ENCODE data around the gene SRR.

SRR gene

DNA sequence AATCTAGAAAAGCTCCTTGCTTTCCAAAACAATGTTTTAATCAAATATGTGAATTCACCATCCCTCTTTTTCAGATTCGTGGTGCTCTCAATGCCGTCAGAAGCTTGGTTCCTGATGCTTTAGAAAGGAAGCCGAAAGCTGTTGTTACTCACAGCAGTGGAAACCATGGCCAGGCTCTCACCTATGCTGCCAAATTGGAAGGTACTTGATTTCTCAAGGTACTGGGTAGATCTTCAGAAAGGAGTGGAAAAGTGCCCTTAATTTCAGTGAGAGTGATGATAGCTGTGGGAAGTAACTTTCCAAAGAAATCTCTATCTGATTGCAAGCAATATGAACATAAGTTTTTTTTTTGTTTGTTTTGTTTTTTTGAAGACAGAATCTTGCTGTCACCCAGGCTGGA, 14.0 kb downstream of the SRR start:
- Histone ChIP-seq H3K4me3 (ENCODE audit: insufficient read length, low read depth) (no peak overlapping the region), H3K27me3 (ENCODE audit: insufficient read depth, insufficient read length) (no peaks in the 10 kb centered on the region), H3K4me1 (ENCODE audit: insufficient read depth, insufficient read length) (no peaks in the 10 kb centered on the region), H3K9me3 (ENCODE audit: insufficient read depth, low read length) (no peaks in the 10 kb centered on the region), H3K36me3 (ENCODE audit: insufficient read depth, insufficient read length, low read length) (peaks cover 17% of the 10 kb centered on the region), H3K9ac (ENCODE audit: insufficient read length, low read depth) (no peak overlapping the region)
- no peak for TF ChIP-seq ZNF274 (IDR thresholded peaks at IDR 0.05; ENCODE audit: low read depth, low read length)
- TF ChIP-seq YY1 (IDR thresholded peaks at IDR 0.05; ENCODE audit: insufficient read depth, insufficient read length) = no peak
- no peak for TF ChIP-seq SUZ12 (IDR thresholded peaks at IDR 0.05; ENCODE audit: extremely low read depth, insufficient read depth, insufficient read length)
- no peak for DNase-seq (ENCODE audit: low read depth, low spot score)

- TF ChIP-seq SUZ12 (IDR thresholded peaks at IDR 0.05; ENCODE audit: extremely low read depth, insufficient read depth, insufficient read length) (no peak), ZNF274 (IDR thresholded peaks at IDR 0.05; ENCODE audit: low read depth, low read length) (no peak), YY1 (IDR thresholded peaks at IDR 0.05; ENCODE audit: insufficient read depth, insufficient read length) (no peak)
- no peak for DNase-seq (ENCODE audit: low read depth, low spot score)
- H3K9me3 ChIP-seq (ENCODE audit: insufficient read depth, low read length) = no peaks in the 10 kb centered on the region
- no peaks in the 10 kb centered on the region for H3K27me3 ChIP-seq (ENCODE audit: insufficient read depth, insufficient read length)
- H3K4me1 ChIP-seq (ENCODE audit: insufficient read depth, insufficient read length) = no peaks in the 10 kb centered on the region
- H3K9ac ChIP-seq (ENCODE audit: insufficient read length, low read depth) = no peak overlapping the region
- no peak overlapping the region for H3K4me3 ChIP-seq (ENCODE audit: insufficient read length, low read depth)
- peaks cover 29% of the 10 kb centered on the region for H3K36me3 ChIP-seq (ENCODE audit: insufficient read depth, insufficient read length, low read length)
Measured at GRCh38 chr17:2319051-2319450, 15.3 kb downstream of the SRR start.

- Histone ChIP-seq H3K4me3 (ENCODE audit: insufficient read length, low read depth) (no peak overlapping the region), H3K4me1 (ENCODE audit: insufficient read depth, insufficient read length) (no peaks in the 10 kb centered on the region), H3K27me3 (ENCODE audit: insufficient read depth, insufficient read length) (no peaks in the 10 kb centered on the region), H3K9ac (ENCODE audit: insufficient read length, low read depth) (no peak overlapping the region), H3K9me3 (ENCODE audit: insufficient read depth, low read length) (no peaks in the 10 kb centered on the region), H3K36me3 (ENCODE audit: insufficient read depth, insufficient read length, low read length) (peaks cover 52% of the 10 kb centered on the region)
- no peak for DNase-seq (ENCODE audit: low read depth, low spot score)
- TF ChIP-seq SUZ12 (IDR thresholded peaks at IDR 0.05; ENCODE audit: extremely low read depth, insufficient read depth, insufficient read length) = no peak
- TF ChIP-seq YY1 (IDR thresholded peaks at IDR 0.05; ENCODE audit: insufficient read depth, insufficient read length) = no peak
- no peak for TF ChIP-seq ZNF274 (IDR thresholded peaks at IDR 0.05; ENCODE audit: low read depth, low read length)
Measured at GRCh38 chr17:2321399-2321798, 17.6 kb downstream of the SRR start.

GRCh38 chr17:2323629-2324314, 20.0 kb downstream of the SRR start:
- TF ChIP-seq YY1 (IDR thresholded peaks at IDR 0.05; ENCODE audit: insufficient read depth, insufficient read length) = no peak
- TF ChIP-seq ZNF274 (IDR thresholded peaks at IDR 0.05; ENCODE audit: low read depth, low read length) = no peak
- no peak for TF ChIP-seq SUZ12 (IDR thresholded peaks at IDR 0.05; ENCODE audit: extremely low read depth, insufficient read depth, insufficient read length)
- Histone ChIP-seq H3K9ac (ENCODE audit: insufficient read length, low read depth) (no peak overlapping the region), H3K9me3 (ENCODE audit: insufficient read depth, low read length) (no peaks in the 10 kb centered on the region), H3K4me1 (ENCODE audit: insufficient read depth, insufficient read length) (no peaks in the 10 kb centered on the region), H3K36me3 (ENCODE audit: insufficient read depth, insufficient read length, low read length) (peaks cover 66% of the 10 kb centered on the region), H3K4me3 (ENCODE audit: insufficient read length, low read depth) (no peak overlapping the region), H3K27me3 (ENCODE audit: insufficient read depth, insufficient read length) (no peaks in the 10 kb centered on the region)
- no peak for DNase-seq (ENCODE audit: low read depth, low spot score)

GRCh38 chr17:2331303-2331702, 27.6 kb downstream of the SRR start:
- Histone ChIP-seq H3K36me3 (ENCODE audit: insufficient read depth, insufficient read length, low read length) (peaks cover 82% of the 10 kb centered on the region), H3K27me3 (ENCODE audit: insufficient read depth, insufficient read length) (no peaks in the 10 kb centered on the region), H3K9ac (ENCODE audit: insufficient read length, low read depth) (no peak overlapping the region), H3K4me1 (ENCODE audit: insufficient read depth, insufficient read length) (peaks cover 4% of the 10 kb centered on the region), H3K9me3 (ENCODE audit: insufficient read depth, low read length) (no peaks in the 10 kb centered on the region), H3K4me3 (ENCODE audit: insufficient read length, low read depth) (no peak overlapping the region)
- TF ChIP-seq SUZ12 (IDR thresholded peaks at IDR 0.05; ENCODE audit: extremely low read depth, insufficient read depth, insufficient read length) (no peak), ZNF274 (IDR thresholded peaks at IDR 0.05; ENCODE audit: low read depth, low read length) (no peak), YY1 (IDR thresholded peaks at IDR 0.05; ENCODE audit: insufficient read depth, insufficient read length) (no peak)
- DNase-seq (ENCODE audit: low read depth, low spot score) = no peak

- Histone ChIP-seq H3K27me3 (ENCODE audit: insufficient read depth, insufficient read length) (no peaks in the 10 kb centered on the region), H3K4me1 (ENCODE audit: insufficient read depth, insufficient read length) (peaks cover 4% of the 10 kb centered on the region), H3K36me3 (ENCODE audit: insufficient read depth, insufficient read length, low read length) (peaks cover 48% of the 10 kb centered on the region), H3K9me3 (ENCODE audit: insufficient read depth, low read length) (no peaks in the 10 kb centered on the region), H3K9ac (ENCODE audit: insufficient read length, low read depth) (peak overlapping the region; percentile 99), H3K4me3 (ENCODE audit: insufficient read length, low read depth) (peak overlapping the region; percentile 98)
- TF ChIP-seq YY1 (IDR thresholded peaks at IDR 0.05; ENCODE audit: insufficient read depth, insufficient read length) (no peak), SUZ12 (IDR thresholded peaks at IDR 0.05; ENCODE audit: extremely low read depth, insufficient read depth, insufficient read length) (no peak)
- DNase-seq (ENCODE audit: low read depth, low spot score) = no peak
Measured at GRCh38 chr17:2335726-2336214, 32.0 kb downstream of the SRR start.

- DNase-seq (ENCODE audit: low read depth, low spot score) = peak; percentile 68
- Histone ChIP-seq H3K9me3 (ENCODE audit: insufficient read depth, low read length) (no peaks in the 10 kb centered on the region), H3K27me3 (ENCODE audit: insufficient read depth, insufficient read length) (no peaks in the 10 kb centered on the region), H3K9ac (ENCODE audit: insufficient read length, low read depth) (peak within 1 kb of the TSS; percentile 99), H3K4me3 (ENCODE audit: insufficient read length, low read depth) (peak within 1 kb of the TSS; percentile 98), H3K36me3 (ENCODE audit: insufficient read depth, insufficient read length, low read length) (peaks cover 46% of the 10 kb centered on the region), H3K4me1 (ENCODE audit: insufficient read depth, insufficient read length) (peaks cover 4% of the 10 kb centered on the region)
- TF ChIP-seq YY1 (IDR thresholded peaks at IDR 0.05; ENCODE audit: insufficient read depth, insufficient read length) (peak; percentile 79), SUZ12 (IDR thresholded peaks at IDR 0.05; ENCODE audit: extremely low read depth, insufficient read depth, insufficient read length) (no peak), ZNF274 (IDR thresholded peaks at IDR 0.05; ENCODE audit: low read depth, low read length) (no peak)
Measured at GRCh38 chr17:2336215-2336851, 32.6 kb downstream of the SRR start, which contains the start of gene TSR1. Gene TSR1 (minus strand): TSS chr17:2336457. CDS start chr17:2336427, 30 bp downstream.
